Activated naive CD8-positive, alpha-beta T cell (primary cell): ENCODE data around the gene POC1B.

ENCODE experiments used
- H3K27ac Mint-ChIP-seq: one replicate; pipeline ENCODE4 v1.8.0; 2021; ENCODE audit warnings: mixed read lengths
- H3K27me3 Mint-ChIP-seq: one replicate; pipeline ENCODE4 v1.8.0; 2021; ENCODE audit warnings: mixed read lengths
- H3K36me3 Mint-ChIP-seq: one replicate; pipeline ENCODE4 v1.8.0; 2021; ENCODE audit warnings: mixed read lengths
- H3K4me1 Mint-ChIP-seq: one replicate; pipeline ENCODE4 v1.8.0; 2021; ENCODE audit warnings: low read depth, mixed read lengths
- H3K4me3 Mint-ChIP-seq: one replicate; pipeline ENCODE4 v1.8.0; 2021; ENCODE audit warnings: mild to moderate bottlenecking, mixed read lengths
- H3K9me3 Mint-ChIP-seq: one replicate; pipeline ENCODE4 v1.8.0; 2021; ENCODE audit warnings: low read depth, mixed read lengths

Gene POC1B

GRCh38 chr12:89493670-89494302 is 32.1 kb downstream of the POC1B start:
- H3K9me3 Mint-ChIP-seq: no peaks in the 10 kb centered on the region

GRCh38 chr12:89492883-89493282 is 33.0 kb downstream of the POC1B start:
- Mint-ChIP-seq H3K36me3 (peaks cover 11% of the 10 kb centered on the region), H3K27ac (peak overlapping the region; percentile 64), H3K4me1 (peaks cover 22% of the 10 kb centered on the region), H3K4me3 (no peak overlapping the region), H3K27me3 (no peaks in the 10 kb centered on the region), H3K9me3 (no peaks in the 10 kb centered on the region)

More at GRCh38 chr12:89493670-89494302, 32.1 kb downstream of the POC1B start:
- H3K27me3 Mint-ChIP-seq: no peaks in the 10 kb centered on the region
- peaks cover 22% of the 10 kb centered on the region for H3K4me1 Mint-ChIP-seq
- no peak overlapping the region for H3K4me3 Mint-ChIP-seq
- peak overlapping the region; percentile 94 for H3K27ac Mint-ChIP-seq
- peaks cover 11% of the 10 kb centered on the region for H3K36me3 Mint-ChIP-seq

- Mint-ChIP-seq H3K4me1 (peaks cover 19% of the 10 kb centered on the region), H3K9me3 (no peaks in the 10 kb centered on the region), H3K4me3 (no peak overlapping the region), H3K27ac (no peak overlapping the region), H3K36me3 (peaks cover 22% of the 10 kb centered on the region), H3K27me3 (no peaks in the 10 kb centered on the region)
Observed at GRCh38 chr12:89490922-89491321, 34.9 kb downstream of the POC1B start.

GRCh38 chr12:89486264-89486663 is 39.6 kb downstream of the POC1B start:
- Mint-ChIP-seq H3K27me3 (no peaks in the 10 kb centered on the region), H3K4me1 (no peaks in the 10 kb centered on the region), H3K9me3 (no peaks in the 10 kb centered on the region), H3K36me3 (peaks cover 26% of the 10 kb centered on the region), H3K27ac (no peak overlapping the region), H3K4me3 (no peak overlapping the region)

- H3K36me3 Mint-ChIP-seq: peaks cover 28% of the 10 kb centered on the region
Observed at GRCh38 chr12:89484470-89484869, 41.4 kb downstream of the POC1B start.

GRCh38 chr12:89481213-89481914 is 44.5 kb downstream of the POC1B start:
- H3K27ac Mint-ChIP-seq: no peak overlapping the region
- H3K27me3 Mint-ChIP-seq: no peaks in the 10 kb centered on the region
- peaks cover 6% of the 10 kb centered on the region for H3K4me1 Mint-ChIP-seq
- no peak overlapping the region for H3K4me3 Mint-ChIP-seq
- H3K9me3 Mint-ChIP-seq: no peaks in the 10 kb centered on the region
- H3K36me3 Mint-ChIP-seq: peaks cover 21% of the 10 kb centered on the region

More at GRCh38 chr12:89484470-89484869, 41.4 kb downstream of the POC1B start:
- no peaks in the 10 kb centered on the region for H3K27me3 Mint-ChIP-seq
- no peaks in the 10 kb centered on the region for H3K4me1 Mint-ChIP-seq
- no peak overlapping the region for H3K27ac Mint-ChIP-seq
- H3K9me3 Mint-ChIP-seq: no peaks in the 10 kb centered on the region
- no peak overlapping the region for H3K4me3 Mint-ChIP-seq

- H3K36me3 Mint-ChIP-seq: peaks cover 10% of the 10 kb centered on the region
- no peaks in the 10 kb centered on the region for H3K27me3 Mint-ChIP-seq
- peaks cover 10% of the 10 kb centered on the region for H3K4me1 Mint-ChIP-seq
- H3K4me3 Mint-ChIP-seq: no peak overlapping the region
- no peaks in the 10 kb centered on the region for H3K9me3 Mint-ChIP-seq
- H3K27ac Mint-ChIP-seq: no peak overlapping the region
Observed at GRCh38 chr12:89479982-89480381, 45.9 kb downstream of the POC1B start.

GRCh38 chr12:89477633-89478279 is 48.1 kb downstream of the POC1B start:
- Mint-ChIP-seq H3K36me3 (peaks cover 5% of the 10 kb centered on the region), H3K9me3 (no peaks in the 10 kb centered on the region), H3K27ac (peak overlapping the region; percentile 17), H3K4me1 (peaks cover 13% of the 10 kb centered on the region), H3K4me3 (no peak overlapping the region), H3K27me3 (no peaks in the 10 kb centered on the region)

- no peaks in the 10 kb centered on the region for H3K27me3 Mint-ChIP-seq
- no peaks in the 10 kb centered on the region for H3K9me3 Mint-ChIP-seq
- no peak overlapping the region for H3K4me3 Mint-ChIP-seq
- peaks cover 19% of the 10 kb centered on the region for H3K4me1 Mint-ChIP-seq
- H3K27ac Mint-ChIP-seq: no peak overlapping the region
- peaks cover 4% of the 10 kb centered on the region for H3K36me3 Mint-ChIP-seq
Observed at GRCh38 chr12:89476904-89477595, 48.8 kb downstream of the POC1B start.

GRCh38 chr12:89476232-89476631 is 49.6 kb downstream of the POC1B start:
- H3K27ac Mint-ChIP-seq: no peak overlapping the region
- H3K4me3 Mint-ChIP-seq: no peak overlapping the region
- H3K9me3 Mint-ChIP-seq: no peaks in the 10 kb centered on the region
- no peaks in the 10 kb centered on the region for H3K27me3 Mint-ChIP-seq
- H3K4me1 Mint-ChIP-seq: peaks cover 23% of the 10 kb centered on the region
- peaks cover 2% of the 10 kb centered on the region for H3K36me3 Mint-ChIP-seq

GRCh38 chr12:89475203-89475990 is 50.5 kb downstream of the POC1B start:
- H3K27me3 Mint-ChIP-seq: no peaks in the 10 kb centered on the region
- H3K36me3 Mint-ChIP-seq: no peaks in the 10 kb centered on the region
- peaks cover 31% of the 10 kb centered on the region for H3K4me1 Mint-ChIP-seq
- H3K9me3 Mint-ChIP-seq: no peaks in the 10 kb centered on the region
- peak overlapping the region; percentile 24 for H3K27ac Mint-ChIP-seq
- H3K4me3 Mint-ChIP-seq: no peak overlapping the region

- peaks cover 34% of the 10 kb centered on the region for H3K4me1 Mint-ChIP-seq
- H3K36me3 Mint-ChIP-seq: no peaks in the 10 kb centered on the region
- H3K4me3 Mint-ChIP-seq: no peak overlapping the region
- H3K9me3 Mint-ChIP-seq: no peaks in the 10 kb centered on the region
- no peaks in the 10 kb centered on the region for H3K27me3 Mint-ChIP-seq
- peak overlapping the region; percentile 24 for H3K27ac Mint-ChIP-seq
Observed at GRCh38 chr12:89474615-89475014, 51.2 kb downstream of the POC1B start.

- no peak overlapping the region for H3K4me3 Mint-ChIP-seq
- H3K27ac Mint-ChIP-seq: peak overlapping the region; percentile 46
- H3K27me3 Mint-ChIP-seq: no peaks in the 10 kb centered on the region
- H3K4me1 Mint-ChIP-seq: peaks cover 50% of the 10 kb centered on the region
- no peaks in the 10 kb centered on the region for H3K9me3 Mint-ChIP-seq
- no peaks in the 10 kb centered on the region for H3K36me3 Mint-ChIP-seq
Observed at GRCh38 chr12:89472508-89472907, 53.3 kb downstream of the POC1B start.

- peak overlapping the region; percentile 4 for H3K27ac Mint-ChIP-seq
- no peaks in the 10 kb centered on the region for H3K36me3 Mint-ChIP-seq
- H3K9me3 Mint-ChIP-seq: no peaks in the 10 kb centered on the region
- peaks cover 57% of the 10 kb centered on the region for H3K4me1 Mint-ChIP-seq
- peak overlapping the region; percentile 8 for H3K4me3 Mint-ChIP-seq
- H3K27me3 Mint-ChIP-seq: no peaks in the 10 kb centered on the region
Observed at GRCh38 chr12:89470741-89471509, 54.9 kb downstream of the POC1B start.
